ENCODE data around the gene ARL5A.
"Not testable (repeated sequence)": the region's sequence is repeated elsewhere in the genome, so short reads cannot be mapped to it uniquely, and the experiment has no call there.

The ARL5A gene

DNA sequence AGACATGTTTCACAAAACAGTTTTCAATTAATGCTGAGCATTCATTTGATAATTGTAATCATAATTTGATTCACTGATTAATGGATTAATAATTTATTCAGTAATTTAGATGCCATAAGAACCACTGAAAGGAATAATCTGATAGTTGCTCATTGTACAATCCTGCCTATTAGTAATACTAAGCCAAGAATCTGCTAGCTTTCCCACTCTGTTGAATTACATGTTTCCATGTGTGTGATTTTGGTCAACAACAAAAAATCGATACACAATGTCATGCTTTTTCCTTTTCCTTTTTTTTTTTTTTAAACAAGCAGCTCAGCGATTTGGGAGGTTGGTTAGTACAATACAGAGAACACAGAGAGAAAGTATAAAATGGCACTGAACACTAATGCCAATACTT, 25.9 kb downstream of the ARL5A start:
- no peak overlapping the region for H3K4me3 ChIP-seq (ENCODE audit: low read depth, low read length)
- TF ChIP-seq, protein P1, sequence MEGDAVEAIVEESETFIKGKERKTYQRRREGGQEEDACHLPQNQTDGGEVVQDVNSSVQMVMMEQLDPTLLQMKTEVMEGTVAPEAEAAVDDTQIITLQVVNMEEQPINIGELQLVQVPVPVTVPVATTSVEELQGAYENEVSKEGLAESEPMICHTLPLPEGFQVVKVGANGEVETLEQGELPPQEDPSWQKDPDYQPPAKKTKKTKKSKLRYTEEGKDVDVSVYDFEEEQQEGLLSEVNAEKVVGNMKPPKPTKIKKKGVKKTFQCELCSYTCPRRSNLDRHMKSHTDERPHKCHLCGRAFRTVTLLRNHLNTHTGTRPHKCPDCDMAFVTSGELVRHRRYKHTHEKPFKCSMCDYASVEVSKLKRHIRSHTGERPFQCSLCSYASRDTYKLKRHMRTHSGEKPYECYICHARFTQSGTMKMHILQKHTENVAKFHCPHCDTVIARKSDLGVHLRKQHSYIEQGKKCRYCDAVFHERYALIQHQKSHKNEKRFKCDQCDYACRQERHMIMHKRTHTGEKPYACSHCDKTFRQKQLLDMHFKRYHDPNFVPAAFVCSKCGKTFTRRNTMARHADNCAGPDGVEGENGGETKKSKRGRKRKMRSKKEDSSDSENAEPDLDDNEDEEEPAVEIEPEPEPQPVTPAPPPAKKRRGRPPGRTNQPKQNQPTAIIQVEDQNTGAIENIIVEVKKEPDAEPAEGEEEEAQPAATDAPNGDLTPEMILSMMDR (conservative IDR thresholded peaks at IDR 0.05; ENCODE audit: low read depth, low read length) = no peak
- no peak for DNase-seq (ENCODE audit: low read depth)

DNA sequence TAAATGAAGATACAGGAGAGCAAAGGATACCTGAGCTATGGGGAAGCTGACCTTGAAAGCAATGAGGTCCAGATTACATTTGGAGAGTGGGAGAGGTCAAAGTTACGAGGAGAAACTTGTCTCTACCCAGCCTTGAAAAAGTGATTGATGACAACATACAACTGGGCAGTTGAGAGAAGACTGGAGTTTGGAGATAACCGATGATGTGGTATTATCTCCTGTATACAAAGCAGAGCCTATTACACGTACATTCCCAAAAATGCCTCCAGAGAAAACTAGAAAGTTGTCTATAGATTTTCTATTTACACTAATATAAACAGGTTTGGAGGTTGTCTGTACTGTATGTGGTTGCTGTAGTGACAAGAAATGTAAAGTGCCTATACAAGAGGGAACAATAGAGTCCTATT, 28.3 kb downstream of the ARL5A start:
- DNase-seq (ENCODE audit: low read depth) = no peak
- H3K4me3 ChIP-seq (ENCODE audit: low read depth, low read length) = no peak overlapping the region
- TF ChIP-seq, protein P1 (conservative IDR thresholded peaks at IDR 0.05; ENCODE audit: low read depth, low read length) = no peak

DNA sequence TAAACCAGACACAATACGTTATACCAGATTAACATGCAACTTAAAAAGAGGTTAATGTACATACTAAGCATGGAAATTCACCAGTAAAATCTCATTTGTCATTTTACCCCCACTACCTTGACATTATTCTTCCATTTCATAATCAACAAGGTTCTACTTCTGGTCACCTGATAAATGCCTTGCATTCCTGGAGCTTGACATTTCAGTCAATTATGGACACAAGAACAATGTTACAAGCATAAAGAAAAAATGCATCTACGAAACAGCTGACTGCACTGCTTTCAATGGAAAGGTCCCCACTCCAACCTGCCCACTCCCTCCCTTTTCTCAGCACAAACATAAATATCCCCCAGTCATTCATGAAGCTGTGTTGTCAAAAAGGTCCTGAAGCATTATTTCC, 31.4 kb downstream of the ARL5A start:
- DNase-seq (ENCODE audit: low read depth) = peak; percentile 33
- no peak overlapping the region for H3K4me3 ChIP-seq (ENCODE audit: low read depth, low read length)
- TF ChIP-seq, protein P1 (conservative IDR thresholded peaks at IDR 0.05; ENCODE audit: low read depth, low read length) = no peak

DNA sequence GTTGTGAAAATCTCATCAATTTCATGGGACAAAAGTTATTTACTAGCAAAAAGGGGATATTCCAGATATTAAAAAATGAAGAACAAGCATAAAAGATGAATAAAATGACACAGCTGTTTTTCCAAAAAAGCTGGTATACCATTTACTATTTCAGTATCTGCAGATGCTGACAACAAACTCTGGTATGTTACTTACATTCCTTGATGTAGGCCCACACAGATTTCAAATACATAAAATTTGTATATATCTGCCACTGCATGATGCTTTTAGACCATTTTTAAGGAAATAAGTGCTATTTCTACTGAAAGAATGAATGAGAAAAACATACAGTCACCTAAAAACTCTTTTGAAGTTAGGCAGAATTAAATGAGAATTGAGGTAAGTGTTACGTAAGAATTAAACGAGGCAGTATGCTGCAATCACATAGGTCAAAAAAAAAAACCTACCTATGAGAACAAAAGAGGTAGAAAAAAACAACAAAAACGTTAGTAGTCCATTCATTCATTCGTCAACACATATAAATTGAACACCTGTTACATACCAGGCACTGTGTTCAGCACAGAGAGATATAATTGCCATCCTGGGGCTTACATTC, 32.5 kb downstream of the ARL5A start:
- TF ChIP-seq, protein P1 (conservative IDR thresholded peaks at IDR 0.05; ENCODE audit: low read depth, low read length) = no peak
- DNase-seq (ENCODE audit: low read depth) = peak; percentile 28
- H3K4me3 ChIP-seq (ENCODE audit: low read depth, low read length) = no peak overlapping the region

DNA sequence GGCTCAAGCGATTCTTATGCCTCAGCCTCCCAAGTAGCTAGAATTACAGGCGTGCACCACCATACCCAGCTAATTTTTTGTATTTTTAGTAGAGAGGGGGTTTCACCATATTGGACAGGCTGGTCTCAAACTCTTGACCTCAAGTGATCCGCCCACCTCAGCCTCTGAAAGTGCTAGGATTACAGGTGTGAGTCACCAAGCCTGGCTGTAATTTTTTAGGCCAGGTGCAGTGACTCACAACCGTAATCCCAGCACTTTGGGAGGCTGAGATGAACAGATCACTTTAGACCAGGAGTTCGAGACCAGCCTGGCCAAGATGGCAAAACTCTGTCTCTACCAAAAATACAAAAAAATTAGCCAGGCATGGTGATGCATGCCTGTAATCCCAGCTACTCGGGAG, 33.8 kb downstream of the ARL5A start:
- not testable (repeated sequence) for H3K4me3 ChIP-seq (ENCODE audit: low read depth, low read length); DNase-seq (ENCODE audit: low read depth)

DNA sequence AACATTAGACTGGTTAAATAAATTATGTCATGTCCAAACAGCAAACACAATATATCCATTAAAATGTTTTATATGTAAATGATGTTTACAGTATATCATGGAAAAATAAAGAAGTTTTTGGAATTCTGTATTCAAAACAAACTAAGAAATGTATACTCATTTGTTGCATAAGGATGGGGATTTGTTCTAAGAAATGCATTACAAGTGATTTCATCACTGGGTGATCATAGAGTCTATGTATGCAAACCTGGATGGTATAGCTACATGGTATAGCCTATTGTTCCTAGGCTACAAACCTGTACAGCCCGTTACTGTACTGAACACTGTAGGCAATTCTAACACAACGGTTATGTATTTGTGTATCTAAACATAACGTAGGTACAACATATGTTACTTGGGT, 35.1 kb downstream of the ARL5A start:
- TF ChIP-seq, protein P1 (conservative IDR thresholded peaks at IDR 0.05; ENCODE audit: low read depth, low read length) = no peak
- no peak overlapping the region for H3K4me3 ChIP-seq (ENCODE audit: low read depth, low read length)
- no peak for DNase-seq (ENCODE audit: low read depth)

DNA sequence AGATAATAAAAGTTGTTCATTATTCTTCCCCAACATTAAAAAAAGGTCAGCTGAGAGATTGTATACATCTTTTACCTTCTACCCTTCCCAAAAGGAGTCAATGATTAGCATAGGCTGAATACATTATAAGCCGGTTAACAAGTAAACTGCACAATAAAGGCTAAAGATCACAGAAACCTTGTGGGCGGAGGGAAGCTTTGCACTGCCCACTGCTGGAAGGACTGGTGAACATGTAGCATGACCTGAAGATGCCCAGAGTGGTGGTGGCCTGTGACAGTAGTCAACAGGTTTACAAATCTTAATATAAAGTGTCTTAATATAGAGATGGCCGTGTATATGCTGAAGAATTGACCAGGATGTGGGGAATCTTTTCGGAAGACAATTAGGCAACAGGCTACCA, 35.6 kb downstream of the ARL5A start:
- no peak overlapping the region for H3K4me3 ChIP-seq (ENCODE audit: low read depth, low read length)
- DNase-seq (ENCODE audit: low read depth) = no peak
- TF ChIP-seq, protein P1 (conservative IDR thresholded peaks at IDR 0.05; ENCODE audit: low read depth, low read length) = no peak
